ENCODE measurements around the gene PAAF1.
"Not testable (repeated sequence)": the region's sequence is repeated elsewhere in the genome, so short reads cannot be mapped to it uniquely, and the experiment has no call there.

PAAF1 gene

GRCh38 chr11:73883856-73884255 lies 7.1 kb downstream of the PAAF1 start:
- DNase-seq (ENCODE audit: low spot score) = no peak

- DNase-seq (ENCODE audit: low spot score) = no peak
These were observed 11.4 kb downstream of the PAAF1 start for GRCh38 chr11:73888244-73888643.

- DNase-seq (ENCODE audit: low spot score) = no peak
These were observed 12.2 kb downstream of the PAAF1 start for GRCh38 chr11:73889019-73889418.

GRCh38 chr11:73889536-73889935 lies 12.7 kb downstream of the PAAF1 start:
- no peak for DNase-seq (ENCODE audit: low spot score)

GRCh38 chr11:73893041-73893440 lies 16.2 kb downstream of the PAAF1 start:
- DNase-seq (ENCODE audit: low spot score) = no peak

GRCh38 chr11:73894725-73895335 lies 18.0 kb downstream of the PAAF1 start:
- no peak for DNase-seq (ENCODE audit: low spot score)

GRCh38 chr11:73902303-73902702 lies 25.5 kb downstream of the PAAF1 start:
- DNase-seq (ENCODE audit: low spot score) = no peak

- DNase-seq (ENCODE audit: low spot score) = no peak
These were observed 30.4 kb downstream of the PAAF1 start for GRCh38 chr11:73907191-73907590.

- DNase-seq (ENCODE audit: low spot score) = no peak
These were observed 35.2 kb downstream of the PAAF1 start for GRCh38 chr11:73912026-73912425.

GRCh38 chr11:73913472-73913871 lies 36.7 kb downstream of the PAAF1 start:
- DNase-seq (ENCODE audit: low spot score) = no peak

GRCh38 chr11:73914284-73914683 lies 37.5 kb downstream of the PAAF1 start:
- no peak for DNase-seq (ENCODE audit: low spot score)

- DNase-seq (ENCODE audit: low spot score) = no peak
These were observed 39.6 kb downstream of the PAAF1 start for GRCh38 chr11:73916435-73916834.

GRCh38 chr11:73921180-73921579 lies 44.4 kb downstream of the PAAF1 start:
- DNase-seq (ENCODE audit: low spot score) = no peak

- DNase-seq (ENCODE audit: low spot score) = no peak
These were observed 52.6 kb downstream of the PAAF1 start for GRCh38 chr11:73929388-73929787.

- no peak for DNase-seq (ENCODE audit: low spot score)
These were observed 54.3 kb downstream of the PAAF1 start for GRCh38 chr11:73931039-73931645.

- DNase-seq (ENCODE audit: low spot score) = no peak
These were observed 55.2 kb downstream of the PAAF1 start for GRCh38 chr11:73931951-73932350.

- no peak for DNase-seq (ENCODE audit: low spot score)
These were observed 56.0 kb downstream of the PAAF1 start for GRCh38 chr11:73932781-73933180.

GRCh38 chr11:73936047-73936446 lies 59.2 kb downstream of the PAAF1 start:
- not testable (repeated sequence) for DNase-seq (ENCODE audit: low spot score)

GRCh38 chr11:73939096-73939495 lies 62.3 kb downstream of the PAAF1 start:
- DNase-seq (ENCODE audit: low spot score) = no peak

- DNase-seq (ENCODE audit: low spot score) = no peak
These were observed 64.2 kb downstream of the PAAF1 start for GRCh38 chr11:73940801-73941570.

GRCh38 chr11:73942010-73942409 lies 65.2 kb downstream of the PAAF1 start:
- DNase-seq (ENCODE audit: low spot score) = no peak

- no peak for DNase-seq (ENCODE audit: low spot score)
These were observed 67.3 kb downstream of the PAAF1 start for GRCh38 chr11:73944085-73944484.

GRCh38 chr11:73944901-73945300 lies 68.1 kb downstream of the PAAF1 start:
- DNase-seq (ENCODE audit: low spot score) = no peak
